Smooth muscle cell (in vitro differentiated cells): ENCODE results near the gene PGAP2. TPM values are rescaled to one million over a fixed set of nuclear protein-coding genes. Genes with fewer than 3 reads are reported as not detected.

Experiments
- DNase-seq: peaks from one replicate; lab custom pipeline; 2025; ENCODE audit not compliant: unreplicated experiment; lab: John Stamatoyannopoulos, UW
- H2AFZ ChIP-seq: fragments of 200-600 bp; sonication (generic); 2 replicates; pipeline ENCODE4 v1.6.0; 2016; ENCODE audit warnings: antibody characterized with exemption, low read depth, mild to moderate bottlenecking
- H3F3A ChIP-seq: fragments of 200-600 bp; sonication (generic); 2 replicates; pipeline ENCODE4 v1.6.0; 2017; ENCODE audit warnings: antibody characterized with exemption, low read depth
- H3K27ac ChIP-seq: fragments of 200-600 bp; sonication (generic); 2 replicates; pipeline ENCODE4 v1.5.1; 2016; ENCODE audit warnings: low read depth, mild to moderate bottlenecking
- H3K27me3 ChIP-seq: fragments of 200-600 bp; sonication (generic); 2 replicates; pipeline ENCODE4 v1.6.1; 2016; ENCODE audit warnings: low read depth, mild to moderate bottlenecking
- H3K36me3 ChIP-seq: fragments of 200-600 bp; sonication (generic); 2 replicates; pipeline ENCODE4 v1.5.1; 2016; ENCODE audit warnings: low read depth
- H3K4me1 ChIP-seq: fragments of 200-600 bp; sonication (generic); 2 replicates; pipeline ENCODE4 v1.5.1; 2016; ENCODE audit warnings: low read depth
- H3K4me2 ChIP-seq: fragments of 200-600 bp; sonication (generic); 2 replicates; pipeline ENCODE4 v1.6.0; 2016; ENCODE audit warnings: mild to moderate bottlenecking
- H3K4me3 ChIP-seq: fragments of 200-600 bp; sonication (generic); 2 replicates; pipeline ENCODE4 v1.5.1; 2016; ENCODE audit warnings: mild to moderate bottlenecking
- H3K79me2 ChIP-seq: fragments of 200-600 bp; sonication (generic); 2 replicates; pipeline ENCODE4 v1.6.0; 2016; ENCODE audit warnings: low read depth, mild to moderate bottlenecking
- H3K9ac ChIP-seq: fragments of 200-600 bp; sonication (generic); 2 replicates; pipeline ENCODE4 v1.6.0; 2016; ENCODE audit warnings: low read depth
- H3K9me3 ChIP-seq: fragments of 200-600 bp; sonication (generic); replicated peaks from 2 replicates; pipeline ENCODE4 v1.5.1; 2016; ENCODE audit warnings: low read depth
- H4K20me1 ChIP-seq: fragments of 200-600 bp; sonication (generic); 2 replicates; pipeline ENCODE4 v1.6.0; 2016; ENCODE audit warnings: low read depth
- WGBS: methylation state at CpG from one replicate; pipeline ENCODE4 v1.1.7; 2016; ENCODE audit warnings: low lambda C conversion rate; 5-methylcytosine and 5-hydroxymethylcytosine counted together
- polyA plus RNA-seq: library from polyadenylated mRNA; unstranded; fragments of >200 nt; fragmentation: Nextera tagmentation; extraction: Ambion mirVana; gene quantifications from 2 replicates; pipeline ENCODE4 v1.2.1, GENCODE V29; 2016
- total RNA-seq: library from RNA; depleted of rRNA; stranded (reverse); fragments of >200 nt; gene quantifications from 2 replicates; pipeline ENCODE4 v1.2.3, GENCODE V29; 2014
- TF ChIP-seq, protein P1 (sequence below): fragments of 200-600 bp; sonication (generic); IDR thresholded peaks from 2 replicates; pipeline ENCODE4 v1.5.1; 2017; ENCODE audit warnings: borderline replicate concordance, mild to moderate bottlenecking, antibody characterized with exemption; ENCODE audit not compliant: insufficient read depth, poor library complexity, severe bottlenecking

PGAP2 gene
- total and polyA plus RNA-seq, 2 experiments from 2014 or later: 8.7 to 10.9 TPM

DNA sequence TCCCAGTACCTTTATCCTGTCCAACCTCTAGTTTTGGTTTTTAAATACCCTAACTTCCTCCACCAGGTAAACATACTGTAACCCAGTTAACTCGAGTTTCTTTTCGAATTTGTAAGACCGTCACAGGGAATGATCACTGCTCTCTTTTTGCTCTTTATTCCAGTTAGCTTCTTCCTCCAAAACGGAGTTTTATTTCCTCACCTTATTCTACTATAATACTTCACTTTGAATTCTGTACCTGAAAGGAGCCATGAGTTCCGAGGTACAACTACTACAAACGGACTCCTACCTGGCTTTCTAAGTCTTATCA lies 12.4 kb upstream of the PGAP2 start:
- no peak for DNase-seq
- no peaks in the 10 kb centered on the region for H3K36me3 ChIP-seq
- 65% methylated on average over 6 of the region's 6 CpGs for WGBS
- peaks cover 59% of the 10 kb centered on the region for H4K20me1 ChIP-seq
- H3K9me3 ChIP-seq: no peaks in the 10 kb centered on the region
- H3K79me2 ChIP-seq: peaks cover 64% of the 10 kb centered on the region
- peak overlapping the region; percentile 96 for H3K27ac ChIP-seq
- no peaks in the 10 kb centered on the region for H3F3A ChIP-seq
- H3K4me1 ChIP-seq: peaks cover 15% of the 10 kb centered on the region
- peak overlapping the region; percentile 85 for H3K4me3 ChIP-seq
- TF ChIP-seq, protein P1, sequence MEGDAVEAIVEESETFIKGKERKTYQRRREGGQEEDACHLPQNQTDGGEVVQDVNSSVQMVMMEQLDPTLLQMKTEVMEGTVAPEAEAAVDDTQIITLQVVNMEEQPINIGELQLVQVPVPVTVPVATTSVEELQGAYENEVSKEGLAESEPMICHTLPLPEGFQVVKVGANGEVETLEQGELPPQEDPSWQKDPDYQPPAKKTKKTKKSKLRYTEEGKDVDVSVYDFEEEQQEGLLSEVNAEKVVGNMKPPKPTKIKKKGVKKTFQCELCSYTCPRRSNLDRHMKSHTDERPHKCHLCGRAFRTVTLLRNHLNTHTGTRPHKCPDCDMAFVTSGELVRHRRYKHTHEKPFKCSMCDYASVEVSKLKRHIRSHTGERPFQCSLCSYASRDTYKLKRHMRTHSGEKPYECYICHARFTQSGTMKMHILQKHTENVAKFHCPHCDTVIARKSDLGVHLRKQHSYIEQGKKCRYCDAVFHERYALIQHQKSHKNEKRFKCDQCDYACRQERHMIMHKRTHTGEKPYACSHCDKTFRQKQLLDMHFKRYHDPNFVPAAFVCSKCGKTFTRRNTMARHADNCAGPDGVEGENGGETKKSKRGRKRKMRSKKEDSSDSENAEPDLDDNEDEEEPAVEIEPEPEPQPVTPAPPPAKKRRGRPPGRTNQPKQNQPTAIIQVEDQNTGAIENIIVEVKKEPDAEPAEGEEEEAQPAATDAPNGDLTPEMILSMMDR: no peak
- peak overlapping the region; percentile 98 for H3K4me2 ChIP-seq
- H3K9ac ChIP-seq: peak overlapping the region; percentile 97
- H3K27me3 ChIP-seq: no peaks in the 10 kb centered on the region
- H2AFZ ChIP-seq: no peak overlapping the region

DNA sequence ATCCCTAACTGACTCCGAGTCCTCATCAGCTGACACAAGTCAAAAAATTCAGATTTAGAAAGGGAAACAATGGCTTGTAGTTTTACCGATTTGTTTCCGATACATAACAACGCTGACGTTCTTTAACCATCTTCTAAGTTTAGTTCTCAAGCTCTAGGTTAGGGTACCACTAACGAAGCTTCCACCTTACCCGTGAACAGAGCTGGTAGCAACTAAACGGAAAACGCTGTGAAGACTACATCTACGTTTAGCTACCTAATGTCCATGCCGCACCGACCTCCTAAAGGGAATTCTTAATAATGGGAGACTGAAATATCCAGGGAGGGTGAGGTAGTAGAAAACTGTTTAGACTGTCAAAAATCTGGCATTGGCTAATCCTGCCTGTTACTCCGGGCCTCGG lies 12.0 kb upstream of the PGAP2 start:
- H3K4me3 ChIP-seq: peak overlapping the region; percentile 85
- peaks cover 60% of the 10 kb centered on the region for H3K79me2 ChIP-seq
- TF ChIP-seq, protein P1: no peak
- H3K27ac ChIP-seq: peak overlapping the region; percentile 96
- H3K36me3 ChIP-seq: no peaks in the 10 kb centered on the region
- H3K4me1 ChIP-seq: peaks cover 15% of the 10 kb centered on the region
- no peaks in the 10 kb centered on the region for H3F3A ChIP-seq
- H3K9me3 ChIP-seq: no peaks in the 10 kb centered on the region
- H3K27me3 ChIP-seq: no peaks in the 10 kb centered on the region
- 27% methylated on average over 14 of the region's 14 CpGs for WGBS
- H4K20me1 ChIP-seq: peaks cover 55% of the 10 kb centered on the region
- no peak for DNase-seq
- no peak overlapping the region for H2AFZ ChIP-seq
- H3K9ac ChIP-seq: peak overlapping the region; percentile 97
- H3K4me2 ChIP-seq: peak overlapping the region; percentile 98

GRCh38 chr11:3796801-3797328 lies 11.5 kb upstream of the PGAP2 start:
- no peaks in the 10 kb centered on the region for H3K9me3 ChIP-seq
- no peaks in the 10 kb centered on the region for H3K36me3 ChIP-seq
- no peaks in the 10 kb centered on the region for H3K27me3 ChIP-seq
- peaks cover 15% of the 10 kb centered on the region for H3K4me1 ChIP-seq
- peak overlapping the region; percentile 85 for H3K4me3 ChIP-seq
- H3K9ac ChIP-seq: peak overlapping the region; percentile 97
- no peaks in the 10 kb centered on the region for H3F3A ChIP-seq
- TF ChIP-seq, protein P1: no peak
- H3K4me2 ChIP-seq: peak overlapping the region; percentile 98
- H4K20me1 ChIP-seq: peaks cover 50% of the 10 kb centered on the region
- no peak for DNase-seq
- H2AFZ ChIP-seq: no peak overlapping the region
- WGBS: 1% methylated on average over 22 of the region's 26 CpGs
- H3K79me2 ChIP-seq: peaks cover 54% of the 10 kb centered on the region
- peak overlapping the region; percentile 96 for H3K27ac ChIP-seq

GRCh38 chr11:3797329-3798090 lies 10.8 kb upstream of the PGAP2 start, which contains the start of gene NUP98:
TSS of gene NUP98 (minus strand) at chr11:3797554. CDS start at chr11:3782117, 15,437 bp downstream.
- Histone ChIP-seq H3F3A (no peaks in the 10 kb centered on the region), H3K4me3 (peak within 1 kb of the TSS; percentile 85), H3K4me1 (peaks cover 15% of the 10 kb centered on the region), H3K79me2 (peaks cover 48% of the 10 kb centered on the region), H3K27ac (peak within 1 kb of the TSS; percentile 96), H3K4me2 (peak within 1 kb of the TSS; percentile 98), H2AFZ (peak within 1 kb of the TSS; percentile 80), H3K36me3 (no peaks in the 10 kb centered on the region), H3K27me3 (no peaks in the 10 kb centered on the region), H3K9ac (peak within 1 kb of the TSS; percentile 97), H3K9me3 (no peaks in the 10 kb centered on the region), H4K20me1 (peaks cover 44% of the 10 kb centered on the region)
- TF ChIP-seq, protein P1: no peak
- DNase-seq: peak; percentile 97
- under 1% methylated on average over 68 of the region's 86 CpGs for WGBS
